HCT116 (cell line): ENCODE data around the gene SLC26A2. TPM values are rescaled to one million over a fixed set of nuclear protein-coding genes. Genes with fewer than 3 reads are reported as not detected.

Source experiments
- ATAC-seq: fragments of 200-7000 bp; cut with Tn5 transposase; 2 replicates; pipeline ENCODE4 v1.9.1; 2020; ENCODE audit warnings: mild to moderate bottlenecking, moderate library complexity
- BruUV-seq: library from RNA; stranded (reverse); fragments of 400-500 nt; replicated peaks from 2 replicates; lab custom pipeline; 2021; lab: Mats Ljungman, UMichigan
- CTCF ChIA-PET: fragments of 300-600 bp; sonication (Branson Sonifier 250); formaldehyde crosslinking; loops from one replicate; lab custom pipeline; 2021; ENCODE audit warnings: antibody characterized with exemption; lab: Charles Lee
- POLR2A ChIA-PET: fragments of 300-600, 350-600 bp; sonication (Branson Sonifier 250); formaldehyde crosslinking; loops from one replicate; lab custom pipeline; 2021; ENCODE audit warnings: antibody characterized with exemption; lab: Charles Lee
- RAD21 ChIA-PET, 2 experiments: fragments of 300-600 bp; sonication (Branson Sonifier 250); formaldehyde crosslinking; loops; one replicate each; lab custom pipeline; 2023; ENCODE audit warnings: low total read pairs in 2 of 2; ENCODE audit not compliant: uncharacterized antibody in 2 of 2, unreplicated experiment in 2 of 2, low non-redundant PET in 1 of 2; lab: Charles Lee
- DNase-seq: peaks from one replicate; pipeline ENCODE4 v3.0.0-alpha.2; 2010; ENCODE audit warnings: low read depth, low spot score
- H2AFZ ChIP-seq: fragments of 200-600 bp; shearing (Covaris generic), sonication (generic); 2 replicates; pipeline ENCODE4 v1.6.1; 2017; ENCODE audit warnings: low read depth, mixed run types, mixed read lengths, antibody characterized with exemption, low read length; ENCODE audit not compliant: poor library complexity, severe bottlenecking
- H3K27ac ChIP-seq: 2 replicates; pipeline ENCODE4 v1.5.1; 2012; ENCODE audit warnings: low read depth, low read length
- H3K27me3 ChIP-seq: fragments of 200-600 bp; sonication (generic); 2 replicates; pipeline ENCODE4 v1.6.1; 2016; ENCODE audit warnings: mixed run types, low read length, mixed read lengths; ENCODE audit not compliant: insufficient read depth
- H3K36me3 ChIP-seq, 2 experiments: fragments of 200-500 bp in 1 of 2; fragments of 200-600 bp in 1 of 2; sonication (Bioruptor generic) in 1 of 2; sonication (generic) in 1 of 2; 2 replicates each; pipeline versions ENCODE4 v1.5.1 to v1.6.1; 2014 to 2016; ENCODE audit warnings: low read length in 2 of 2, inconsistent platforms in 1 of 2, mixed read lengths in 1 of 2, mixed run types in 1 of 2; ENCODE audit not compliant: insufficient read depth in 2 of 2, control insufficient read depth in 1 of 2
- H3K4me1 ChIP-seq, 2 experiments: fragments of 200-600 bp in 1 of 2; sonication (generic) in 1 of 2; 2 replicates each; pipeline versions ENCODE4 v1.5.1 to v1.6.1; 2012 to 2017; ENCODE audit warnings: low read length in 2 of 2, inconsistent platforms in 1 of 2, mild to moderate bottlenecking in 1 of 2, mixed read lengths in 1 of 2, mixed run types in 1 of 2, moderate library complexity in 1 of 2; ENCODE audit not compliant: insufficient read depth in 2 of 2, control insufficient read depth in 1 of 2
- H3K4me2 ChIP-seq: fragments of 200-600 bp; sonication (generic); 2 replicates; pipeline ENCODE4 v1.6.1; 2017; ENCODE audit warnings: mixed run types, low read length, mixed read lengths
- H3K4me3 ChIP-seq, 2 experiments: fragments of 200-600 bp in 1 of 2; sonication (generic) in 1 of 2; replicated peaks in 1 of 2; 2 replicates each; pipeline ENCODE4 v1.5.1; 2011 to 2016; ENCODE audit warnings: low read length in 2 of 2, control low read depth in 1 of 2, low read depth in 1 of 2, mild to moderate bottlenecking in 1 of 2, mixed read lengths in 1 of 2, mixed run types in 1 of 2
- H3K79me2 ChIP-seq: fragments of 200-600 bp; sonication (generic); 2 replicates; pipeline ENCODE4 v1.6.1; 2017; ENCODE audit warnings: mild to moderate bottlenecking, mixed run types, low read length, moderate library complexity, mixed read lengths; ENCODE audit not compliant: insufficient read depth
- H3K9ac ChIP-seq: fragments of 200-600 bp; sonication (generic); 2 replicates; pipeline ENCODE4 v1.6.1; 2016; ENCODE audit warnings: low read length, mixed read lengths
- H3K9me2 ChIP-seq: fragments of 200-600 bp; sonication (generic), shearing (Covaris generic); 2 replicates; pipeline ENCODE4 v1.6.1; 2017; ENCODE audit warnings: mixed run types, mild to moderate bottlenecking, moderate library complexity; ENCODE audit not compliant: insufficient read depth
- H3K9me3 ChIP-seq, 2 experiments: fragments of 200-500 bp in 1 of 2; fragments of 200-600 bp in 1 of 2; sonication (Bioruptor generic) in 1 of 2; sonication (generic) in 1 of 2; 2 replicates each; pipeline ENCODE4 v1.6.1; 2014 to 2017; ENCODE audit warnings: low read length in 2 of 2, mixed read lengths in 2 of 2, inconsistent platforms in 1 of 2, low read depth in 1 of 2, mild to moderate bottlenecking in 1 of 2, mixed run types in 1 of 2, moderate library complexity in 1 of 2; ENCODE audit not compliant: control insufficient read depth in 1 of 2, insufficient read depth in 1 of 2
- H4K20me1 ChIP-seq: fragments of 200-600 bp; sonication (generic), shearing (Covaris generic); 2 replicates; pipeline ENCODE4 v1.6.1; 2017; ENCODE audit warnings: mixed run types, mild to moderate bottlenecking, moderate library complexity; ENCODE audit not compliant: insufficient read depth
- CEBPB ChIP-seq: IDR thresholded peaks from 2 replicates; pipeline ENCODE4 v1.6.1; 2012; ENCODE audit warnings: low read depth
- CTCF ChIP-seq, 3 experiments: fragments of 200-600 bp in 1 of 3; sonication (generic) in 1 of 3; IDR thresholded peaks in 2 of 3; conservative IDR thresholded peaks in 1 of 3; 2 replicates each; pipeline ENCODE4 v1.5.1; 2012 to 2017; ENCODE audit warnings: low read depth in 2 of 3, low read length in 2 of 3, antibody characterized with exemption in 1 of 3, borderline replicate concordance in 1 of 3, control low read depth in 1 of 3, mild to moderate bottlenecking in 1 of 3, mixed read lengths in 1 of 3, mixed run types in 1 of 3, moderate library complexity in 1 of 3; ENCODE audit not compliant: insufficient read depth in 1 of 3
- EGR1 ChIP-seq: IDR thresholded peaks from 2 replicates; pipeline ENCODE4 v1.6.1; 2012; ENCODE audit warnings: low read depth
- EZH2 ChIP-seq: fragments of 200-600 bp; sonication (generic); IDR thresholded peaks from 2 replicates; pipeline ENCODE4 v1.6.1; 2017; ENCODE audit warnings: antibody characterized with exemption, mixed run types
- FOSL1 ChIP-seq: IDR thresholded peaks from 2 replicates; pipeline ENCODE4 v1.6.1; 2012; ENCODE audit warnings: low read depth
- JUND ChIP-seq: IDR thresholded peaks from 2 replicates; pipeline ENCODE4 v1.6.1; 2012
- MAX ChIP-seq: IDR thresholded peaks from 2 replicates; pipeline ENCODE4 v1.6.1; 2012
- POLR2A ChIP-seq: IDR thresholded peaks from 2 replicates; pipeline ENCODE4 v1.7.0; 2011; ENCODE audit warnings: borderline replicate concordance; ENCODE audit not compliant: insufficient read depth, insufficient read length; ENCODE audit errors: extremely low read depth
- REST ChIP-seq: IDR thresholded peaks from 2 replicates; pipeline ENCODE4 v1.6.1; 2012; ENCODE audit warnings: low read depth
- SIN3A ChIP-seq: IDR thresholded peaks from 2 replicates; pipeline ENCODE4 v1.6.1; 2012; ENCODE audit warnings: low read depth
- SP1 ChIP-seq: IDR thresholded peaks from 2 replicates; pipeline ENCODE4 v1.6.1; 2012; ENCODE audit warnings: low read depth
- YY1 ChIP-seq: IDR thresholded peaks from 2 replicates; pipeline ENCODE4 v1.6.1; 2011; ENCODE audit warnings: low read length, low read depth, moderate library complexity, mild to moderate bottlenecking; ENCODE audit not compliant: insufficient replicate concordance; ENCODE audit errors: extremely low read depth
- ZBTB33 ChIP-seq: IDR thresholded peaks from 2 replicates; pipeline ENCODE4 v1.6.1; 2011; ENCODE audit warnings: mild to moderate bottlenecking, low read length, moderate library complexity; ENCODE audit not compliant: insufficient replicate concordance; ENCODE audit errors: extremely low read depth
- ZFX ChIP-seq: fragments of 450-650 bp; IDR thresholded peaks from 2 replicates; pipeline ENCODE4 v1.6.1; 2017
- intact Hi-C: fragments of 100-400 bp; cut with micrococcal nuclease; formaldehyde crosslinking; loops from 2 replicates; pipeline ENCODE4 v1.10.0; 2022
- total RNA-seq: library from RNA; stranded (reverse); gene quantifications from one replicate; pipeline ENCODE4 v1.2.1, GENCODE V29; 2021; ENCODE audit not compliant: unreplicated experiment

SLC26A2 gene
- total RNA-seq, 1 experiment from 2014 or later = 7.8 TPM

GRCh38 chr5:149957855-149958254 lies 2.7 kb upstream of the SLC26A2 start:
- H3K27ac ChIP-seq = no peak overlapping the region
- ATAC-seq (no peak), DNase-seq (no peak)
- H3K4me2 ChIP-seq = no peak overlapping the region
- no TSS peak for BruUV-seq
- TF ChIP-seq EGR1 (no peak), JUND (no peak), MAX (no peak), SIN3A (no peak), ZFX (no peak), YY1 (no peak), POLR2A (no peak), CEBPB (no peak), REST (no peak), ZBTB33 (no peak), EZH2 (no peak), SP1 (no peak), FOSL1 (no peak), CTCF (IDR thresholded peaks at IDR 0.05 in 2 of 3, conservative IDR thresholded peaks at IDR 0.05 in 1 of 3; ENCODE audit: borderline replicate concordance in 1 of 3, insufficient read depth in 1 of 3, low read depth in 2 of 3, low read length in 2 of 3) (no peak)
- RAD21 ChIA-PET = no interaction called here
- POLR2A ChIA-PET = no interaction called here
- no peak overlapping the region for H2AFZ ChIP-seq
- no peak overlapping the region for H3K9ac ChIP-seq
- no peaks in the 10 kb centered on the region for H3K9me2 ChIP-seq
- CTCF ChIA-PET = interaction anchor here (0.8 to 1.6 kb wide), 2 partner anchors 23 to 33 kb away, joined by 3 to 5 read pairs; no protein-coding TSS in a partner anchor
- H4K20me1 ChIP-seq = no peaks in the 10 kb centered on the region
- H3K9me3 ChIP-seq = no peaks in the 10 kb centered on the region
- H3K4me3 ChIP-seq = no peak overlapping the region
- peaks cover 8 to 27% of the 10 kb centered on the region in 2 experiments for H3K4me1 ChIP-seq
- H3K27me3 ChIP-seq = no peaks in the 10 kb centered on the region
- intact Hi-C loops = no loop called here
- no peaks in the 10 kb centered on the region for H3K36me3 ChIP-seq
- H3K79me2 ChIP-seq = 0 out of 2 replicates have a peak, but pooled peaks cover 2% of the 10 kb centered on the region
